ENCODE measurements around the gene AP5Z1.

- no peak for TF ChIP-seq CTCF (IDR thresholded peaks at IDR 0.05)
- no peak for TF ChIP-seq POLR2A (IDR thresholded peaks at IDR 0.05)
These were observed 3.7 kb upstream of the AP5Z1 start for GRCh38 chr7:4771737-4772136.

Data from body of pancreas (tissue), 4 donors.